Activated naive CD4-positive, alpha-beta T cell treated with anti-CD3 and anti-CD28 coated beads, Interleukin-2, amount 50 U/mL, for 16 hours (primary cell): ENCODE data around the gene DNAH12.
"Not testable (repeated sequence)": the region's sequence is repeated elsewhere in the genome, so short reads cannot be mapped to it uniquely, and the experiment has no call there.

Experiments used
- DNase-seq: peaks from one replicate; pipeline ENCODE4 v3.0.0-alpha.2; 2020

Gene DNAH12

GRCh38 chr3:57303520-57303919 is 240.6 kb downstream of the DNAH12 start:
- DNase-seq, result not testable (repeated sequence)

- no peak for DNase-seq
Measured at GRCh38 chr3:57298041-57298440, 246.1 kb downstream of the DNAH12 start.

- DNase-seq, result no peak
Measured at GRCh38 chr3:57292897-57293526, 251.1 kb downstream of the DNAH12 start.

- DNase-seq, result no peak
Measured at GRCh38 chr3:57292159-57292896, 251.8 kb downstream of the DNAH12 start, which contains the start of gene ASB14. ASB14 (minus strand) TSS chr3:57292685; CDS start chr3:57292033, 652 bp downstream.

GRCh38 chr3:57288403-57288802 is 255.7 kb downstream of the DNAH12 start:
- no peak for DNase-seq

- DNase-seq, result no peak
Measured at GRCh38 chr3:57287205-57287604, 256.9 kb downstream of the DNAH12 start.

GRCh38 chr3:57283334-57283733 is 260.8 kb downstream of the DNAH12 start:
- DNase-seq, result no peak

- DNase-seq, result no peak
Measured at GRCh38 chr3:57281715-57282114, 262.4 kb downstream of the DNAH12 start.

GRCh38 chr3:57279685-57280084 is 264.5 kb downstream of the DNAH12 start:
- no peak for DNase-seq

GRCh38 chr3:57278237-57278636 is 265.9 kb downstream of the DNAH12 start:
- DNase-seq, result no peak

GRCh38 chr3:57275393-57275792 is 268.8 kb downstream of the DNAH12 start:
- no peak for DNase-seq

- DNase-seq, result no peak
Measured at GRCh38 chr3:57274845-57275244, 269.3 kb downstream of the DNAH12 start.

GRCh38 chr3:57268416-57268815 is 275.7 kb downstream of the DNAH12 start:
- DNase-seq, result no peak

- no peak for DNase-seq
Measured at GRCh38 chr3:57261929-57262328, 282.2 kb downstream of the DNAH12 start.

GRCh38 chr3:57261119-57261518 is 283.0 kb downstream of the DNAH12 start:
- no peak for DNase-seq

GRCh38 chr3:57257678-57258077 is 286.5 kb downstream of the DNAH12 start:
- no peak for DNase-seq

- no peak for DNase-seq
Measured at GRCh38 chr3:57256844-57257243, 287.3 kb downstream of the DNAH12 start.

GRCh38 chr3:57252404-57252803 is 291.7 kb downstream of the DNAH12 start:
- no peak for DNase-seq

GRCh38 chr3:57244946-57245345 is 299.2 kb downstream of the DNAH12 start:
- DNase-seq, result no peak
